NCI-H69 (cell line): ENCODE measurements around the gene SMTNL1.
A peak's percentile ranks its signal among the peaks of the same experiment; 100 is the strongest.

Experiments
- DNase-seq: peaks from one replicate; lab custom pipeline; 2025; lab: John Stamatoyannopoulos, UW

SMTNL1 gene

DNA sequence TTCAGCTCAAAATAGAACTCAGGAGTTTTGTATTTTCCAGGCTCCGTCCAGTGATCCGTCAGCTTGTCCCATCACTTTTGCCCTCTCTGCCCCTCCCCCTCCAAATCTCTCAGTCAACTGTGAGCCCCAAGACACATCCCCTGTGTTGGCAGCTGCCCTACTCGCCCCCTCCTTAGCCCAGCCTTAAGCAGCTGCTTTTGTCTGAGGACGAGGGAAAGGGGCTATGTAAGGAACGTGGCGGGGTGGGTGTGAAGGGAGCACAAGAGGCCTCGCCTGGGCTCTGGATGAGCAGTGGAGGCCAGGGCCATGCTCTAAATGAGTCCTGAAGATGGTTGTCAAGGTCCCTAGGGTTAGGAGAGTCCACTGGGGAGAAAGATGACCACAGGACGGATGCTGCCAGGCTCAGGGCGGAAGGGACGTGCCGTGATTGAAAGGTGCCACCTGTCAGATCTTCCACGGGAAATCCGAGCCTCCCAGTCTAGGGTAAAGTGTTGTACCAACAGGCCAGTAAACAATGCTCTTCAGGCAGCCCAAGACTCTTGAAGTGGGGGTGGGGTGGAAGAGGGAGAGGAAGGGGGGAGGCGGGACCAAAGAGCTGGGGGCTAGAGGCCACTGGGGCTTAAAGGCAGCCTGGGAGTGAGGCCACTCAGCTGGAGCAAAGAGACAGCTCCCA lies at the start of gene SMTNL1:
SMTNL1 (plus strand) TSS at position 649 of the 673 bp plus-strand sequence. CDS start 5,048 bp downstream, outside the sequence.
- DNase-seq: no peak

DNA sequence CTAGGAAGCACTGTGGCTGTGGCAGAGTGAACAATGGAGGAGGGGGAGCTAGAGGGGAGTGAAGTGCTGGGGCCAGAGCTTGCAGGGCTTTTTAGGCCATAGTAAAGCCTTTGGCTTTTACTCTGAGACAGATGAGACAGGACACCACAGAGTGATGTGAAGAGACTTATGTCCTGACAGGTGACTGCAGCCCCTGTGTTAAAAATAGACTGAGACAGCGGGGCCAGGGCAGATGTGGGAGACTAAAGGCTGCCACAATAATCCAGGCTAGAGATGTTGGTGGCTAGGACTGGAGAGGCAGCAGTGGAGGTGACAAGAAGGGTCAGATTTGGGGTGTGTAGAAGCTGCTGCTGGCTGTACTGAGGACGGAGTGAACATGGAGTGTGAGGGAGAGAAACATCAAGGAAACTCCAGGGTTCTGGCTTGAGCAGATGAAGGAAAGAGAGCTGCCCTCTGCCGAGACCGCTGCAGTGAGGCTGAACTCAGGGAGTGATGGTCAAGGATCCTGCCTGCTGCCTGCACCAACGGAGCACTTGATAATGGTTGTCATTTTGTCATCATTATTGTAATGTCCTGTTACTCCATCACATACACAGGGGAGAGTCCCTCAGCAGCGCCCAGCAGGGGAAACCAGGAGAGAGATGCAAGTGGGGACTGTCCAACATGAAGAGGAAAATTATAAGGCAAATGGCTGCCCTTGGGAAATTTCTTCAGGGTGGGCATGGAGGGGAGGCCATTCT lies 49.3 kb upstream of the SMTNL1 start:
- DNase-seq: no peak

DNA sequence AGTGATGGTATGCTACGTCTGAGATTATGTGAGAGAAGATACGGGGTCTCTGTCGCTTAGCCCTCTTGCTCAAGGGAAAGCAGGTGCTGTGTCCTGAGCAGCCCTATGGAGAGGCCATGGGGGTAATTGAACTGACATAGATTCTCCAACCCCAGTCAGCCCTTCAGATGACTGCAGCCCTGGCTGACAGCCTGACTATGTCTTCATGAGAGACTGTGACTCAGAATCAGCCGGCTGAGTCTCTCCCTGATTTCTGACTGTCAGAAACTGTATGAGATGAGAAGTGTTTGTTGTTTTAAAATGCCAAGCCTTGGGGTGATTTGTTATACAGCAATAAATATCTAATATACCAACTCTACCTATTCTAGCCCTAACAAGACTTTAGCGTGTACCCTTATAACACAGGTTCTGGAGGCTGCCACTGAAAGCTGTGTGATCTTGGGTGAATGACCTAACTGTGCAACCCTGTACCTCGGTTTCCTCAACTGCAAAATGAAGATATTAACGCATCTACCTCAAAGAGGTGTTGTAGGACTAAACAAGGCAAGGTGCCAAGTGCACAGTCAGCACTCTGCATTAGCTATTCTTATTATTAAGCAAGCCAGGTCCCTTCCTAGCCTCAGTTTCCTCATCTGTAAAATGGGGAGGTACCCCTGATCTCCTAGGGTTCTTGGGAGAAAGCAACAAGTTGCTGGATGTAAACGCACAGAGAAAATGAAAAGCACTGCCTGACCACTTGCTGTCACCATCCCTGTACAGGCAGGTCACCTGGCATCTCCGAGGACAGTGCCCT lies 46.7 kb upstream of the SMTNL1 start:
- DNase-seq: no peak

DNA sequence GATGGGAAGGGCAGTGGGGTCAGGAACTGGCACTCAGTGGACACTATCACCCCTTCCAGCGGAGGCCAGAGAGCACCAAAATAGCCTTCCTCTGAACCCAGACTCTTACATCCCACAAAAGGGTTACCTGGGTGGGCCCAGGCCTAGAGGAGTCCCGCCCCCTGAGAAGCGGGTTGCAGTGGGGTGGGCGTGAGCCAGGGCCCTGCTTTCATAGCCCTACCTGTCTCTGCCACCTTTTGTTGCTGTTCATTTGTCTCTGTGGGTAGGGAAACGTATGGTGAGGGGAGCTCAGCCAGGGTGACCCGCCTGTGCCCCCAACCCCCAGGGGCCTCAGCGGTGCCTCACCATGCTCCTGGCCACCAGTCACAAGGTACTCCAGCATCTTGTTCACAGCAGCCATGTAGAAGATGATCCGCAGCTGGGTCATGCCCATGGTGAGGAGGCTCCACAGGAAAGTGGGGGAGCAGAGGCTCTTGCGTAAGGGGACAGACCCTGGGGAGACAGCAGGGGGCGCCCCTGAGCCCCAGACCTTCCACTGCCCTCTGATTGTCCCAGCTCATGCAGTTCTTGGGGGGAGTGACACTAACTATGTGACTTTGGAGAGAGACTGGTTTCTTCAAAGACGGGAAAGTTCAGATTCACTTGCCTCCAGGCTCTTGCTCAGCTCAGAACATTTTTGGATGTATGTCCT lies 45.9 kb upstream of the SMTNL1 start:
- DNase-seq: peak; percentile 54

- DNase-seq: peak; percentile 82
These were observed 43.6 kb upstream of the SMTNL1 start for GRCh38 chr11:57493507-57494503.

- peak; percentile 96 for DNase-seq
These were observed 41.1 kb upstream of the SMTNL1 start for GRCh38 chr11:57496109-57496820.

GRCh38 chr11:57497303-57498247 lies 39.8 kb upstream of the SMTNL1 start:
- peak; percentile 82 for DNase-seq

DNA sequence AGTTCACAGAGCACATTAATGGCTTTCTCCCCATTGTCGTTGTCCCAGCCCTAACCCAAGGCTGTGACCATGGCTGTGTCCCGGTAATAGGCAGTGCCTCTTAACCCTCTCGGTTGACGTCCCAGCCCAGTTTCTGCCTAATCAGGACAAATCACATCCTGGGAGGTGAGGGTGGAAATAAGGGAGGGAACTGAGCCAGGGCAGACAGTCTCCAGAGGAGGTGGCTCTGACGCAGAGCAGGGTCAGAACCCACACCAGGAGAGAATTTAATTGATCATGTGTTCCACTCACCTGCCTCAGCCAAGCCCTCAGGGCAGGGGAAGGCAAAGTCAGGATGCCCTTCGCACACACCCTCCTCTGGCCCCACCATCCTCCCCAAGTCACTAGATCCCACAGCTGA lies 38.9 kb upstream of the SMTNL1 start:
- DNase-seq: peak; percentile 89

GRCh38 chr11:57499413-57499982 lies 37.9 kb upstream of the SMTNL1 start:
- DNase-seq: peak; percentile 97

GRCh38 chr11:57499983-57500461 lies 37.4 kb upstream of the SMTNL1 start:
- DNase-seq: no peak

DNA sequence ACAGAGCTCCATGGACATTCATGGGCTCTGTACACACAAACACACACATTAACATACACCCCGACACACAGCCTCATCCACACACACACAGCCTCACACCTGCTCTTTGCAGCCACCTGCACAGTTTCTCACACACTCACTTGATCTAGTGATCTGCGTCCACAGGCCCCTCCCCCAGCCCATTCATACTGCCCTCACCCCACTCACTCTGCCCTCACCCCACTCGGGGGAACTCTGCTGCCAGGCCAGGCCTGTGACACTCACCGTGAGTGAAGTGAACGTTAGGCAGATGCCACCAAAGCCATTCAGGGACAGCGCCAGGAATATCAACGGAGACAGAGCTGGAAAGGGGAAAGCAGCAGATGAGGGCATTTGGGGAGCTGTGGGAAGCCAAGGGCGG lies 36.9 kb upstream of the SMTNL1 start:
- no peak for DNase-seq

- no peak for DNase-seq
These were observed 36.5 kb upstream of the SMTNL1 start for GRCh38 chr11:57500926-57501325.

GRCh38 chr11:57501953-57502352 lies 35.4 kb upstream of the SMTNL1 start:
- peak; percentile 22 for DNase-seq

DNA sequence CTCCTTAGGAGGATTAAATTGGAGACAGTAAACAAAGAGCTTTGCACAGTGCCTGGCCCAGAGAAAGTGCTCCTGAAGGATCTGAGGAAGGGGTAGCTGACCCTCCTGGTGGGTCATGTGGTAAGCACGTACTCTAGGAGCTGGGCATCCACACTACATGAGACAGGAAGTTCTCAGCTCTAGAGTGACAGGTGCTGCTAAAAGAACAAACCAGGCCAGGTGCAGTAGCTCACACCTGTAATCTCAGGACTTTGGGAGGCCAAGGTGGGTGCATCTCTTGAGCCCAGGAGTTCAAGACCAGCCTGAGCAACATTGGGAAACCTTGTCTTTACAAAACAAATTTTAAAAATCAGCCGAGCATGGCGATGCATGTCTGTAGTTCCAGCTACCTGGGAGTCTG lies 35.0 kb upstream of the SMTNL1 start:
- DNase-seq: no peak

- no peak for DNase-seq
These were observed 34.5 kb upstream of the SMTNL1 start for GRCh38 chr11:57502870-57503269.

- no peak for DNase-seq
These were observed 32.9 kb upstream of the SMTNL1 start for GRCh38 chr11:57504511-57504910.

- DNase-seq: no peak
These were observed 30.9 kb upstream of the SMTNL1 start for GRCh38 chr11:57506522-57506921.

- DNase-seq: no peak
These were observed 28.8 kb upstream of the SMTNL1 start for GRCh38 chr11:57508341-57509170.
